ENCODE measurements around the gene FGD5. TPM values are rescaled to one million over a fixed set of nuclear protein-coding genes. Genes with fewer than 3 reads are reported as not detected.

Gene FGD5
- total and polyA plus RNA-seq, 2 experiments from 2014 or later: 7.4 to 12.2 TPM

DNA sequence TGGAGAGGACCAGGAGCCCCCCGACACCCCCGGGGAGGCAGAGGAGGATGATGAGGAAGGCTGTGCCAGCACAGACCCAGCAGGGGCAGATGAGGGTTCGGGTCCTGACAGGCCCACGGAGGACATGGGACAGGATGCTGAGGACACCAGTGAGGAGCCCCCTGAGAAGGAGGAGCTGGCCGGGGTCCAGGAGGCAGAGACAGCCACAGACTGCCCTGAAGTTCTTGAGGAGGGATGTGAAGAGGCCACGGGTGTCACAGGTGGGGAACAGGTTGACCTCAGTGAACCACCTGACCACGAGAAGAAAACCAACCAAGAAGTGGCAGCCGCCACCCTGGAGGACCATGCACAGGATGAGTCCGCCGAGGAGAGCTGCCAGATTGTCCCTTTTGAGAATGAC lies 909 bp downstream of the FGD5 start:
- ATAC-seq (no peak), DNase-seq (ENCODE audit: low spot score) (no peak)
- no peaks in the 10 kb centered on the region for H3F3A ChIP-seq (replicated peaks; ENCODE audit: low read depth)
- H3K4me3 Mint-ChIP-seq: no peak overlapping the region; the same call in 2 of the 3 replicates
- no peaks in the 10 kb centered on the region for H3K36me3 ChIP-seq (ENCODE audit: insufficient read depth)
- H3K27ac ChIP-seq (ENCODE audit: low read depth): no peak overlapping the region
- no peak overlapping the region for H3K4me2 ChIP-seq
- no peaks in the 10 kb centered on the region for H3K9me3 Mint-ChIP-seq
- peaks cover 16% of the 10 kb centered on the region for H3K4me1 ChIP-seq (ENCODE audit: insufficient read depth)
- H3K4me3 ChIP-seq: no peak overlapping the region
- H3K27ac Mint-ChIP-seq: no peak overlapping the region
- TF ChIP-seq POLR2AphosphoS5 (IDR thresholded peaks at IDR 0.05; ENCODE audit: low read depth) (no peak), CREB1 (CRISPR knock-in tag; IDR thresholded peaks at IDR 0.05; ENCODE audit: low read depth) (no peak), EZH2phosphoT487 (IDR thresholded peaks at IDR 0.05; ENCODE audit: unreplicated experiment) (no peak), JUNB (IDR thresholded peaks at IDR 0.05; ENCODE audit: unreplicated experiment) (no peak), NANOG (IDR thresholded peaks at IDR 0.05; ENCODE audit: borderline replicate concordance) (no peak), ZNF114 (CRISPR knock-in tag; IDR thresholded peaks at IDR 0.05) (no peak), REST (IDR thresholded peaks at IDR 0.05; ENCODE audit: unreplicated experiment) (no peak), ZNF331 (CRISPR knock-in tag; IDR thresholded peaks at IDR 0.05; ENCODE audit: low read depth) (no peak), ETS1 (IDR thresholded peaks at IDR 0.05) (no peak), EZH2 (IDR thresholded peaks at IDR 0.05; ENCODE audit: low read depth, unreplicated experiment) (no peak), STAT1 (IDR thresholded peaks at IDR 0.05; ENCODE audit: unreplicated experiment) (no peak)
- TF ChIP-seq, protein P1, sequence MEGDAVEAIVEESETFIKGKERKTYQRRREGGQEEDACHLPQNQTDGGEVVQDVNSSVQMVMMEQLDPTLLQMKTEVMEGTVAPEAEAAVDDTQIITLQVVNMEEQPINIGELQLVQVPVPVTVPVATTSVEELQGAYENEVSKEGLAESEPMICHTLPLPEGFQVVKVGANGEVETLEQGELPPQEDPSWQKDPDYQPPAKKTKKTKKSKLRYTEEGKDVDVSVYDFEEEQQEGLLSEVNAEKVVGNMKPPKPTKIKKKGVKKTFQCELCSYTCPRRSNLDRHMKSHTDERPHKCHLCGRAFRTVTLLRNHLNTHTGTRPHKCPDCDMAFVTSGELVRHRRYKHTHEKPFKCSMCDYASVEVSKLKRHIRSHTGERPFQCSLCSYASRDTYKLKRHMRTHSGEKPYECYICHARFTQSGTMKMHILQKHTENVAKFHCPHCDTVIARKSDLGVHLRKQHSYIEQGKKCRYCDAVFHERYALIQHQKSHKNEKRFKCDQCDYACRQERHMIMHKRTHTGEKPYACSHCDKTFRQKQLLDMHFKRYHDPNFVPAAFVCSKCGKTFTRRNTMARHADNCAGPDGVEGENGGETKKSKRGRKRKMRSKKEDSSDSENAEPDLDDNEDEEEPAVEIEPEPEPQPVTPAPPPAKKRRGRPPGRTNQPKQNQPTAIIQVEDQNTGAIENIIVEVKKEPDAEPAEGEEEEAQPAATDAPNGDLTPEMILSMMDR (conservative IDR thresholded peaks at IDR 0.05; ENCODE audit: low read depth in 2 of 2): no peak
- TF ChIP-seq, protein P2, sequence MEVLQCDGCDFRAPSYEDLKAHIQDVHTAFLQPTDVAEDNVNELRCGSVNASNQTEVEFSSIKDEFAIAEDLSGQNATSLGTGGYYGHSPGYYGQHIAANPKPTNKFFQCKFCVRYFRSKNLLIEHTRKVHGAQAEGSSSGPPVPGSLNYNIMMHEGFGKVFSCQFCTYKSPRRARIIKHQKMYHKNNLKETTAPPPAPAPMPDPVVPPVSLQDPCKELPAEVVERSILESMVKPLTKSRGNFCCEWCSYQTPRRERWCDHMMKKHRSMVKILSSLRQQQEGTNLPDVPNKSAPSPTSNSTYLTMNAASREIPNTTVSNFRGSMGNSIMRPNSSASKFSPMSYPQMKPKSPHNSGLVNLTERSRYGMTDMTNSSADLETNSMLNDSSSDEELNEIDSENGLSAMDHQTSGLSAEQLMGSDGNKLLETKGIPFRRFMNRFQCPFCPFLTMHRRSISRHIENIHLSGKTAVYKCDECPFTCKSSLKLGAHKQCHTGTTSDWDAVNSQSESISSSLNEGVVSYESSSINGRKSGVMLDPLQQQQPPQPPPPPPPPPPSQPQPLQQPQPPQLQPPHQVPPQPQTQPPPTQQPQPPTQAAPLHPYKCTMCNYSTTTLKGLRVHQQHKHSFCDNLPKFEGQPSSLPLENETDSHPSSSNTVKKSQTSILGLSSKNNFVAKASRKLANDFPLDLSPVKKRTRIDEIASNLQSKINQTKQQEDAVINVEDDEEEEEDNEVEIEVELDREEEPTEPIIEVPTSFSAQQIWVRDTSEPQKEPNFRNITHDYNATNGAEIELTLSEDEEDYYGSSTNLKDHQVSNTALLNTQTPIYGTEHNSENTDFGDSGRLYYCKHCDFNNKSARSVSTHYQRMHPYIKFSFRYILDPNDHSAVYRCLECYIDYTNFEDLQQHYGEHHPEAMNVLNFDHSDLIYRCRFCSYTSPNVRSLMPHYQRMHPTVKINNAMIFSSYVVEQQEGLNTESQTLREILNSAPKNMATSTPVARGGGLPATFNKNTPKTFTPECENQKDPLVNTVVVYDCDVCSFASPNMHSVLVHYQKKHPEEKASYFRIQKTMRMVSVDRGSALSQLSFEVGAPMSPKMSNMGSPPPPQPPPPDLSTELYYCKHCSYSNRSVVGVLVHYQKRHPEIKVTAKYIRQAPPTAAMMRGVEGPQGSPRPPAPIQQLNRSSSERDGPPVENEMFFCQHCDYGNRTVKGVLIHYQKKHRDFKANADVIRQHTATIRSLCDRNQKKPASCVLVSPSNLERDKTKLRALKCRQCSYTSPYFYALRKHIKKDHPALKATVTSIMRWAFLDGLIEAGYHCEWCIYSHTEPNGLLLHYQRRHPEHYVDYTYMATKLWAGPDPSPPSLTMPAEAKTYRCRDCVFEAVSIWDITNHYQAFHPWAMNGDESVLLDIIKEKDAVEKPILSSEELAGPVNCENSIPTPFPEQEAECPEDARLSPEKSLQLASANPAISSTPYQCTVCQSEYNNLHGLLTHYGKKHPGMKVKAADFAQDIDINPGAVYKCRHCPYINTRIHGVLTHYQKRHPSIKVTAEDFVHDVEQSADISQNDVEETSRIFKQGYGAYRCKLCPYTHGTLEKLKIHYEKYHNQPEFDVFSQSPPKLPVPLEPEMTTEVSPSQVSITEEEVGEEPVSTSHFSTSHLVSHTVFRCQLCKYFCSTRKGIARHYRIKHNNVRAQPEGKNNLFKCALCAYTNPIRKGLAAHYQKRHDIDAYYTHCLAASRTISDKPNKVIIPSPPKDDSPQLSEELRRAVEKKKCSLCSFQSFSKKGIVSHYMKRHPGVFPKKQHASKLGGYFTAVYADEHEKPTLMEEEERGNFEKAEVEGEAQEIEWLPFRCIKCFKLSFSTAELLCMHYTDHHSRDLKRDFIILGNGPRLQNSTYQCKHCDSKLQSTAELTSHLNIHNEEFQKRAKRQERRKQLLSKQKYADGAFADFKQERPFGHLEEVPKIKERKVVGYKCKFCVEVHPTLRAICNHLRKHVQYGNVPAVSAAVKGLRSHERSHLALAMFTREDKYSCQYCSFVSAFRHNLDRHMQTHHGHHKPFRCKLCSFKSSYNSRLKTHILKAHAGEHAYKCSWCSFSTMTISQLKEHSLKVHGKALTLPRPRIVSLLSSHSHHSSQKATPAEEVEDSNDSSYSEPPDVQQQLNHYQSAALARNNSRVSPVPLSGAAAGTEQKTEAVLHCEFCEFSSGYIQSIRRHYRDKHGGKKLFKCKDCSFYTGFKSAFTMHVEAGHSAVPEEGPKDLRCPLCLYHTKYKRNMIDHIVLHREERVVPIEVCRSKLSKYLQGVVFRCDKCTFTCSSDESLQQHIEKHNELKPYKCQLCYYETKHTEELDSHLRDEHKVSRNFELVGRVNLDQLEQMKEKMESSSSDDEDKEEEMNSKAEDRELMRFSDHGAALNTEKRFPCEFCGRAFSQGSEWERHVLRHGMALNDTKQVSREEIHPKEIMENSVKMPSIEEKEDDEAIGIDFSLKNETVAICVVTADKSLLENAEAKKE (CRISPR knock-in tag; IDR thresholded peaks at IDR 0.05): no peak
- H3K27me3 Mint-ChIP-seq (ENCODE audit: insufficient read depth, low read depth, poor library complexity): peaks cover 15% of the 10 kb centered on the region
- no peaks in the 10 kb centered on the region for H3K9me2 ChIP-seq (ENCODE audit: insufficient read depth)
- no peak overlapping the region for H2AFZ ChIP-seq
- no peaks in the 10 kb centered on the region for H3K79me2 ChIP-seq (replicated peaks; ENCODE audit: insufficient read depth)
- H4K20me1 ChIP-seq (replicated peaks; ENCODE audit: insufficient read depth): no peaks in the 10 kb centered on the region
- H3K4me1 Mint-ChIP-seq: peaks cover 28% of the 10 kb centered on the region
- H3K36me3 Mint-ChIP-seq (ENCODE audit: low read depth): peaks cover 3% of the 10 kb centered on the region; the same call in 2 of the 3 replicates
- H3K27me3 ChIP-seq (ENCODE audit: insufficient read depth): no peaks in the 10 kb centered on the region
